ENCODE data around the gene RNF169.

Gene RNF169

GRCh38 chr11:74744277-74744676 is 4.4 kb upstream of the RNF169 start:
- Histone ChIP-seq H2BK12ac (ENCODE audit: low read length) (no peak overlapping the region), H2BK5ac (ENCODE audit: low read length) (no peak overlapping the region), H3K4me1 (ENCODE audit: control insufficient read depth in 2 of 2, insufficient read depth in 1 of 2, low read depth in 1 of 2, low read length in 2 of 2) (peaks cover 5 to 6% of the 10 kb centered on the region in 2 donors), H3K27ac (replicated peaks; ENCODE audit: low read length) (no peak overlapping the region), H3K14ac (ENCODE audit: low read length) (no peak overlapping the region), H3K79me1 (ENCODE audit: low read depth, low read length) (no peaks in the 10 kb centered on the region), H2BK120ac (ENCODE audit: low read depth, low read length) (no peak overlapping the region), H3K4me2 (ENCODE audit: insufficient read depth, low read length, poor library complexity, severe bottlenecking) (no peak overlapping the region), H2AK5ac (ENCODE audit: low read depth, low read length) (no peak overlapping the region), H3K9me3 (replicated peaks in 1 of 2; ENCODE audit: control insufficient read depth in 2 of 2, insufficient read depth in 1 of 2, low read depth in 1 of 2, low read length in 2 of 2) (peaks cover 2 to 6% of the 10 kb centered on the region in 2 donors), H3K23ac (ENCODE audit: low read depth, low read length, poor library complexity) (no peak overlapping the region), H4K91ac (ENCODE audit: low read depth, low read length, poor library complexity) (no peak overlapping the region), H3K36me3 (replicated peaks in 1 of 2; ENCODE audit: control insufficient read depth in 2 of 2, insufficient read depth in 2 of 2, low read length in 2 of 2) (no peaks in the 10 kb centered on the region), H3K27me3 (ENCODE audit: control insufficient read depth in 3 of 3, insufficient read depth in 3 of 3, low read depth in 1 of 3, low read length in 3 of 3) (peaks cover 0 to under 1% (median 0%) of the 10 kb centered on the region in 3 experiments), H4K8ac (ENCODE audit: low read depth, low read length) (no peak overlapping the region), H3K18ac (ENCODE audit: low read length) (no peak overlapping the region), H2AFZ (ENCODE audit: low read length) (no peak overlapping the region), H3K9ac (ENCODE audit: low read depth, low read length, poor library complexity) (no peak overlapping the region), H2BK15ac (ENCODE audit: low read length) (no peak overlapping the region), H3K4ac (ENCODE audit: low read length) (no peak overlapping the region), H3K4me3 (ENCODE audit: low read length in 2 of 2) (no peak overlapping the region)
- DNase-seq (ENCODE audit: low spot score) = no peak
- WGBS, 2 donors (ENCODE audit: extremely low coverage in 2 of 2, insufficient read length in 2 of 2, insufficient replicate concordance in 1 of 2) = no CpG with 5 or more reads among the region's 4 CpGs

DNA sequence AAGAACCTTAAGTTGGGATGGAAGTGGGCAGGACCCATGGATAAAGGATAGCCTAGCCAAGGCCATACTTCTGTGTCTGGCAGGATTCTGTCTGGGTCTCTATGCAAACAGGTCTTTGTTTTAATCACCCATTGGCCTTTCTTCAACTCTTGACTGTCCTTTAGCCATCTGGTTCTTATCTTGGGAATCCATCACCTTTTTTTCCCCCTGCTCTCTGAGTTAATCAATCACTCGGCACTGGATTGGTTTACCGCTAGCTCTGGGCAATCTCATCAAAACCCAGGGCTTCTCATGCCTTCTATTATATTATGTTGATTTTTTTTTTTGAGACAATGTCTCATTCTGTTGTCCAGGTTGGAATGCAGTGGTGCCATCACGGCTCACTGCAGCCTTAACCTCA is 1.8 kb upstream of the RNF169 start:
- no peaks in the 10 kb centered on the region for H3K79me1 ChIP-seq (ENCODE audit: low read depth, low read length)
- no peak overlapping the region for H3K9ac ChIP-seq (ENCODE audit: low read depth, low read length, poor library complexity)
- H2BK5ac ChIP-seq (ENCODE audit: low read length) = no peak overlapping the region
- peaks cover 0 to 6% of the 10 kb centered on the region in 2 donors for H3K36me3 ChIP-seq (replicated peaks in 1 of 2; ENCODE audit: control insufficient read depth in 2 of 2, insufficient read depth in 2 of 2, low read length in 2 of 2)
- no peak overlapping the region for H3K18ac ChIP-seq (ENCODE audit: low read length)
- no peak overlapping the region for H2AK5ac ChIP-seq (ENCODE audit: low read depth, low read length)
- no peak overlapping the region for H3K4me3 ChIP-seq (ENCODE audit: low read length in 2 of 2)
- H2BK120ac ChIP-seq (ENCODE audit: low read depth, low read length) = no peak overlapping the region
- H3K4me2 ChIP-seq (ENCODE audit: insufficient read depth, low read length, poor library complexity, severe bottlenecking) = no peak overlapping the region
- no peak overlapping the region for H3K14ac ChIP-seq (ENCODE audit: low read length)
- no peak overlapping the region for H2BK15ac ChIP-seq (ENCODE audit: low read length)
- H4K8ac ChIP-seq (ENCODE audit: low read depth, low read length) = no peak overlapping the region
- H2AFZ ChIP-seq (ENCODE audit: low read length) = no peak overlapping the region
- H3K4me1 ChIP-seq (ENCODE audit: control insufficient read depth in 2 of 2, insufficient read depth in 1 of 2, low read depth in 1 of 2, low read length in 2 of 2) = peaks cover 7 to 9% of the 10 kb centered on the region in 2 donors
- no peak overlapping the region for H4K91ac ChIP-seq (ENCODE audit: low read depth, low read length, poor library complexity)
- WGBS, 2 donors (ENCODE audit: extremely low coverage in 2 of 2, insufficient read length in 2 of 2, insufficient replicate concordance in 1 of 2) = no CpG with 5 or more reads among the region's 3 CpGs
- no peak overlapping the region for H3K27ac ChIP-seq (replicated peaks; ENCODE audit: low read length)
- no peak overlapping the region for H3K23ac ChIP-seq (ENCODE audit: low read depth, low read length, poor library complexity)
- H3K4ac ChIP-seq (ENCODE audit: low read length) = no peak overlapping the region
- H2BK12ac ChIP-seq (ENCODE audit: low read length) = no peak overlapping the region
- no peak for DNase-seq (ENCODE audit: low spot score)
- H3K9me3 ChIP-seq (replicated peaks in 1 of 2; ENCODE audit: control insufficient read depth in 2 of 2, insufficient read depth in 1 of 2, low read depth in 1 of 2, low read length in 2 of 2) = no peaks in the 10 kb centered on the region
- no peaks in the 10 kb centered on the region for H3K27me3 ChIP-seq (ENCODE audit: control insufficient read depth in 3 of 3, insufficient read depth in 3 of 3, low read depth in 1 of 3, low read length in 3 of 3)

DNA sequence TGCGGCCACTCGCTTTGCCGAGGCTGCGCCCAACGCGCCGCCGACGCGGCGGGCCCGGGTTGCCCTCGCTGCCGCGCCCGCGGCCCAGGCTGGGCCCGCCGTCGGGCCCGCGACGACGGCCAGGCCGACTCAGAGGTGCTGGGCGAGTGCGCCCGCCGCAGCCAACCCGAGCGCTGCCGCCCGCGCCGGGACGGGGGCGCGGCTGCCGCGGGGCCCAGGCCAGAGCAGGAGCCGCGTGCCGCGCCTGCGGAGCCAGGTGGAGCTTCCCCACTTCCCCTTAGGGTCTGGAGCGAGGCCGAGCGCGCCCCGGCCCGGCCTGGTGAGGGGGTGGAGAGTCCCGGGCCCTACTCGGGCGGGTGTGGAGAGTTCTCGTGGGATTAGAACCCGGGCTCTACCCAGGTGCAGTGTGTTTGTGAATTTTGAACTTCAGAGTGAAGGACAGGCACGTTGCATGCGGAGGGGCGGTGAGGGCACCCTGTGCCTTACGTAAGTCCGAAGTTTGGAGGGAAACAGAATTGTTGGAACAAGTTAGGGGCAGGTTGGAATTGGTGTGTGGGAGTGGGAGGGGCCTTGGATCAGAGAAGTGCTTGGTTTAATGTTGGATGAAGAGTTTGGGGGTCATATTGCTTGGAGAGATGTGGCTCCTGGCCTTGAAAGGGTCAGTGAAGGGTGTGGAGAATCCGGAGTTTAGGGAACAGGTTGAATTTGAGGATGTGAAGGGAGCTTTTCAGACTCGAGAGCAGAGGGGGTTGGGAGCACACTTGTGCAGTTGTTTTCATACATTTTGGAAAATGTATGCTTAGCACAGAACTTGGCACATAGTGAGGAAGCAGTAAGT is 697 bp downstream of the RNF169 start:
- Histone ChIP-seq H2BK120ac (ENCODE audit: low read depth, low read length) (no peak overlapping the region), H3K23ac (ENCODE audit: low read depth, low read length, poor library complexity) (peak overlapping the region; percentile 87), H3K9ac (ENCODE audit: low read depth, low read length, poor library complexity) (peak overlapping the region; percentile 97), H2BK12ac (ENCODE audit: low read length) (no peak overlapping the region), H3K27me3 (ENCODE audit: control insufficient read depth in 3 of 3, insufficient read depth in 3 of 3, low read depth in 1 of 3, low read length in 3 of 3) (no peaks in the 10 kb centered on the region), H4K91ac (ENCODE audit: low read depth, low read length, poor library complexity) (no peak overlapping the region), H3K4me1 (ENCODE audit: control insufficient read depth in 2 of 2, insufficient read depth in 1 of 2, low read depth in 1 of 2, low read length in 2 of 2) (peaks cover 7 to 9% of the 10 kb centered on the region in 2 donors), H3K14ac (ENCODE audit: low read length) (no peak overlapping the region), H2BK15ac (ENCODE audit: low read length) (no peak overlapping the region), H3K9me3 (replicated peaks in 1 of 2; ENCODE audit: control insufficient read depth in 2 of 2, insufficient read depth in 1 of 2, low read depth in 1 of 2, low read length in 2 of 2) (no peaks in the 10 kb centered on the region), H3K79me1 (ENCODE audit: low read depth, low read length) (no peaks in the 10 kb centered on the region), H3K27ac (replicated peaks; ENCODE audit: low read length) (no peak overlapping the region), H2BK5ac (ENCODE audit: low read length) (peak overlapping the region; percentile 68), H3K4me2 (ENCODE audit: insufficient read depth, low read length, poor library complexity, severe bottlenecking) (peak overlapping the region; percentile 66), H3K36me3 (replicated peaks in 1 of 2; ENCODE audit: control insufficient read depth in 2 of 2, insufficient read depth in 2 of 2, low read length in 2 of 2) (peaks cover 0 to 15% of the 10 kb centered on the region in 2 donors), H4K8ac (ENCODE audit: low read depth, low read length) (no peak overlapping the region), H3K18ac (ENCODE audit: low read length) (peak overlapping the region; percentile 93), H3K4ac (ENCODE audit: low read length) (no peak overlapping the region), H2AFZ (ENCODE audit: low read length) (peak overlapping the region; percentile 80), H2AK5ac (ENCODE audit: low read depth, low read length) (peak overlapping the region; percentile 43), H3K4me3 (ENCODE audit: low read length in 2 of 2) (peak overlapping the region; percentile 76 to 95)
- WGBS, 2 donors (ENCODE audit: extremely low coverage in 2 of 2, insufficient read length in 2 of 2, insufficient replicate concordance in 1 of 2) = no CpG with 5 or more reads among the region's 63 CpGs
- no peak for DNase-seq (ENCODE audit: low spot score)

DNA sequence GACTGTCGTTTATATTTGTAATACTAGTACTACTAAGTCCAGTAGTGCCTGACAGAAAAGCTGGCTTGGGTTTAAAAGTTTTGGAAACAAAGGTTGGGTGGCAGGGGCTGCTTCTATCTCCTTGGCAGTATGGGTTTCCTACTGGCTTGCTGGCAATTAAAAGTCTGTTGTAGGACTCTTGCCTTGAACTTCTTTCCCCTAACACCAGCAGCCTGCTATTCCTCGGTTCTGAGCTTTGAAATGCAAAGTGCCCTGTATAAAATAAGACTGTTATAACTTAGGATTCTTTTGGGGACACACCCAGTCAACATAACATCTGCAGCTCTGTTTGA is 1.3 kb downstream of the RNF169 start:
- H3K36me3 ChIP-seq (replicated peaks in 1 of 2; ENCODE audit: control insufficient read depth in 2 of 2, insufficient read depth in 2 of 2, low read length in 2 of 2) = peaks cover 0 to 15% of the 10 kb centered on the region in 2 donors
- no peaks in the 10 kb centered on the region for H3K27me3 ChIP-seq (ENCODE audit: control insufficient read depth in 3 of 3, insufficient read depth in 3 of 3, low read depth in 1 of 3, low read length in 3 of 3)
- H3K14ac ChIP-seq (ENCODE audit: low read length) = no peak overlapping the region
- H3K79me1 ChIP-seq (ENCODE audit: low read depth, low read length) = no peaks in the 10 kb centered on the region
- H2BK12ac ChIP-seq (ENCODE audit: low read length) = no peak overlapping the region
- no peak overlapping the region for H2AK5ac ChIP-seq (ENCODE audit: low read depth, low read length)
- H3K4me1 ChIP-seq (ENCODE audit: control insufficient read depth in 2 of 2, insufficient read depth in 1 of 2, low read depth in 1 of 2, low read length in 2 of 2) = peaks cover 9% of the 10 kb centered on the region in 2 donors
- no CpG with 5 or more reads among the region's 2 CpGs for WGBS, 2 donors (ENCODE audit: extremely low coverage in 2 of 2, insufficient read length in 2 of 2, insufficient replicate concordance in 1 of 2)
- no peak overlapping the region for H2BK5ac ChIP-seq (ENCODE audit: low read length)
- H3K18ac ChIP-seq (ENCODE audit: low read length) = no peak overlapping the region
- H2BK120ac ChIP-seq (ENCODE audit: low read depth, low read length) = no peak overlapping the region
- H4K91ac ChIP-seq (ENCODE audit: low read depth, low read length, poor library complexity) = no peak overlapping the region
- H3K4me2 ChIP-seq (ENCODE audit: insufficient read depth, low read length, poor library complexity, severe bottlenecking) = no peak overlapping the region
- H4K8ac ChIP-seq (ENCODE audit: low read depth, low read length) = no peak overlapping the region
- H3K4me3 ChIP-seq (ENCODE audit: low read length in 2 of 2) = peak overlapping the region in 1 of 2 donors; percentile 76
- H3K9me3 ChIP-seq (replicated peaks in 1 of 2; ENCODE audit: control insufficient read depth in 2 of 2, insufficient read depth in 1 of 2, low read depth in 1 of 2, low read length in 2 of 2) = no peaks in the 10 kb centered on the region
- H2BK15ac ChIP-seq (ENCODE audit: low read length) = no peak overlapping the region
- peak overlapping the region; percentile 80 for H2AFZ ChIP-seq (ENCODE audit: low read length)
- H3K4ac ChIP-seq (ENCODE audit: low read length) = no peak overlapping the region
- no peak overlapping the region for H3K23ac ChIP-seq (ENCODE audit: low read depth, low read length, poor library complexity)
- no peak for DNase-seq (ENCODE audit: low spot score)
- H3K9ac ChIP-seq (ENCODE audit: low read depth, low read length, poor library complexity) = no peak overlapping the region
- no peak overlapping the region for H3K27ac ChIP-seq (replicated peaks; ENCODE audit: low read length)

Measured in neuronal stem cell (in vitro differentiated cells).